ENCODE results near the gene GPT2.

- no peak for TF ChIP-seq POLR2A (IDR thresholded peaks at IDR 0.05)
- TF ChIP-seq CTCF (IDR thresholded peaks at IDR 0.05) = no peak
- TF ChIP-seq POLR2AphosphoS5 (IDR thresholded peaks at IDR 0.05; ENCODE audit: insufficient read depth in 1 of 2, low read depth in 1 of 2) = no peak
Measured at GRCh38 chr16:46924402-46924801, 40.2 kb downstream of the GPT2 start.

All from vagina (tissue), 2 donors.